HG03565 (cell line): ENCODE results near the gene SRY.
"Not testable (repeated sequence)": the region's sequence is repeated elsewhere in the genome, so short reads cannot be mapped to it uniquely, and the experiment has no call there.

Experiments
- ATAC-seq: cut with Tn5 transposase; IDR thresholded peaks from one replicate; pipeline ENCODE4 v1.9.1; 2021; ENCODE audit warnings: mild to moderate bottlenecking, moderate library complexity; ENCODE audit not compliant: unreplicated experiment

The SRY gene

DNA sequence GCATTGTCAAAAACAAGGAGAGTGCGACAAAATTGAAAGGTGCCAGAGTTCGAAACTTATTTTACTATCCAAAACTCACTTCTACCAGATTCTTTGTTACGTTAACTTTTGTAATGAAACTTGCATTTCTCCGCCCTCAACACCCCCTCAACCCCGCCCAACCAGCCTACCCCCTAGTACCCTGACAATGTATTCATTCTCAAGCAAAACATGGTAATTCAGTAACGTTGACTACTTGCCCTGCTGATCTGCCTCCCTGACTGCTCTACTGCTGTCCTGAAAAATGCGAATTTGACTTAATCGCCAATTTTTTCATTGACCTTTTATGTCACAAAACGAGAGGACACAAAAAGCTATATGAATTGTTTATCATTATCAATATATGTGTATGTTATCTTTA is at the start of gene SRY:
SRY (minus strand) TSS at position 83 of the 400 bp plus-strand sequence; CDS start at position 4, 79 bp downstream.
- no peak for ATAC-seq

- ATAC-seq, result no peak
Measured at GRCh38 chrY:2837078-2837477, 49.6 kb upstream of the SRY start.

GRCh38 chrY:2835230-2835629 is 47.7 kb upstream of the SRY start:
- ATAC-seq, result no peak

DNA sequence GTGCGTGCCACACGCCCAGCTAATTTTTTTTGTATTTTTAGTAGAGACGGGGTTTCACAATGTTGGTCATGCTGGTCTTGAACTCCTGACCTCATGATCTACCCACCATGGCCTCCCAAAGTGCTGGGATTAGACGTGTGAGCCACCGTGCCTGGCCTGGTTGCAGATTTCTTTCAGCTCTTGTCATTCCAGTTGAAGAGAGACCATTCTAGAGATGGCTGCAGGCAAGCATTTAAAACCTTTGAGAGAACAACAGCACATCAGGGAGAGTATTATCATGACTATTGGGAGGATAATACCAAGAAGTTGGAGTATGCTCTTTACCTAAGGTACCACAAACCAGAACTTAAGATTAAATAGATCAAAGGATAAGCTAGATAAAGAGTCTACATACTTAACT is 41.0 kb upstream of the SRY start:
- ATAC-seq, result no peak

- no peak for ATAC-seq
Measured at GRCh38 chrY:2824471-2824870, 37.0 kb upstream of the SRY start.

GRCh38 chrY:2817146-2817896 is 29.8 kb upstream of the SRY start:
- not testable (repeated sequence) for ATAC-seq

DNA sequence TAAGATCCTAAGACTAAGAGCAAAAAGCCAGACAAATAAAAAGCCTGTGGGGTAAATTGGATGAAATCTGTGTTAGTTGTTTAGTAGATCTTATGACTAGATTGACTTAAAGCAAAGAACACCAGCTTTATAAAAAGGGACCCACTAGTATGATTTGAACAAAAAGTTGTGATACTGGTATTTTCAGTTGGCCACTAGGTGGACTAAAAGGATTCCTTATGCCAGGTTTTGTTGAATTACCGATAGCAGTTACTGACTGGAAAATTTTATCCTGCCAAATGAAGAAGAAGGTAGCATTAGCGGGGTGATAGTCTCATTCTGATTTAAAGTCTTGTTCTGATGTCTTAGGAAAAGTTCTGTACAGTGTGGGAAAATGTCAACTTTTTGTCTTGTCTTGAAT is 12.8 kb upstream of the SRY start:
- no peak for ATAC-seq

GRCh38 chrY:2797991-2798390 is 10.5 kb upstream of the SRY start:
- ATAC-seq, result no peak

- ATAC-seq, result no peak
Measured at GRCh38 chrY:2796977-2797523, 9.6 kb upstream of the SRY start.

DNA sequence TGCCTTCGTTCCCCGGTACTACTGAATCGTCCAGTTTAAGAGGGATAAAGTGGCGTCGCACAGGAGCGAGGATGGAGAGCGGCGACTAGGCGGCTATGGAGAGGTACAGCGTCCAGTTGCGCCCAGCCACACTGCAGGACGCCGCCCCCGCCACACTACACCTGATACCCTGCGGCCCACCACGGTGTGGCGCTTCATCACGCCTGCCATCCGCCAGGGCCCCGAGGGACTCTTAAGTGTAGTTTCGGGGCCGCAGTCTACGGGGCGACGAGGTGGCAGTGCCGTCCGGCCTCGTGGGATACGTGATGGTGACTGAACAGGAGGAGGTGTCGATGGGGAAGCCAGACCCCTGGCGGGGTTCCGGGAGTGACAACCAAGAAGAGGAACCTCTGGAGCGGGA is 2.3 kb upstream of the SRY start:
- no peak for ATAC-seq

DNA sequence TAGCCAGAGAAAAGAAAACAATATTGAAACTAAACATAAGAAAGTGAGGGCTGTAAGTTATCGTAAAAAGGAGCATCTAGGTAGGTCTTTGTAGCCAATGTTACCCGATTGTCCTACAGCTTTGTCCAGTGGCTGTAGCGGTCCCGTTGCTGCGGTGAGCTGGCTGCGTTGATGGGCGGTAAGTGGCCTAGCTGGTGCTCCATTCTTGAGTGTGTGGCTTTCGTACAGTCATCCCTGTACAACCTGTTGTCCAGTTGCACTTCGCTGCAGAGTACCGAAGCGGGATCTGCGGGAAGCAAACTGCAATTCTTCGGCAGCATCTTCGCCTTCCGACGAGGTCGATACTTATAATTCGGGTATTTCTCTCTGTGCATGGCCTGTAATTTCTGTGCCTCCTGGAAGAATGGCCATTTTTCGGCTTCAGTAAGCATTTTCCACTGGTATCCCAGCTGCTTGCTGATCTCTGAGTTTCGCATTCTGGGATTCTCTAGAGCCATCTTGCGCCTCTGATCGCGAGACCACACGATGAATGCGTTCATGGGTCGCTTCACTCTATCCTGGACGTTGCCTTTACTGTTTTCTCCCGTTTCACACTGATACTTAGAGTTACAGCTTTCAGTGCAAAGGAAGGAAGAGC is 488 bp downstream of the SRY start:
- ATAC-seq, result no peak
